ENCODE data around the gene SFT2D3. TPM values are rescaled to one million over a fixed set of nuclear protein-coding genes. Genes with fewer than 3 reads are reported as not detected.

The SFT2D3 gene
- total RNA-seq, 2 donors from 2014 or later: 11.2 to 11.9 TPM

DNA sequence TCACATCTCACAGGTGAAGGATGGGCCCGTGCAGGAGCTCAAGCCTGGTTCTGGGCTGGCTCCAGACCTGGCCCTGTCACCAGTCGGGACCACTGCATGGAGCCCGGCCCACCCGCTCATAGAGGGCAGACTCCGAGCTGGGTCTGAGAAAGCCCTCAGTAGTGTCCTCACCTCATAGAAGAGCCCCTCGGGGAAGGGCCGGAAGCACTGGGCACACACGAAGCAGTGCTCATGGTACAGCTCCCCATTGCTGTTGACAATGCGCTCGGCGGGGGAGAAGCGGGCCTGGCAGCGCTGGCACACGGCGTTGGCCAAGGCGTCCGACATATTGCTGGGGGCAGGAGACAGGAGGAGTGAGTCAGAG, 44.1 kb upstream of the SFT2D3 start:
- Histone ChIP-seq H3K27me3 (no peaks in the 10 kb centered on the region), H3K9me3 (no peaks in the 10 kb centered on the region), H3K4me1 (peaks cover 4% of the 10 kb centered on the region), H3K27ac (no peak overlapping the region), H3K36me3 (replicated peaks in 1 of 2; ENCODE audit: insufficient read depth in 1 of 2, low read depth in 2 of 2) (no peaks in the 10 kb centered on the region), H3K4me3 (no peak overlapping the region)
- 65 to 80% methylated on average over 9 to 17 of the region's 17 CpGs for WGBS, 2 donors
- ATAC-seq (no peak), DNase-seq (no peak)
- no peak for TF ChIP-seq CTCF (IDR thresholded peaks at IDR 0.05)
- TF ChIP-seq POLR2A (IDR thresholded peaks at IDR 0.05): no peak
- intact Hi-C loops (cut with DNase I): no loop called here

GRCh38 chr2:127658146-127658545, 43.2 kb upstream of the SFT2D3 start:
- 86 to 88% methylated on average over 6 of the region's 6 CpGs for WGBS, 2 donors
- Histone ChIP-seq H3K4me1 (no peaks in the 10 kb centered on the region), H3K9me3 (no peaks in the 10 kb centered on the region), H3K4me3 (no peak overlapping the region), H3K27me3 (no peaks in the 10 kb centered on the region), H3K36me3 (replicated peaks in 1 of 2; ENCODE audit: insufficient read depth in 1 of 2, low read depth in 2 of 2) (no peaks in the 10 kb centered on the region), H3K27ac (peak overlapping the region in 1 of 4 donors; percentile 44)
- no peak for ATAC-seq
- TF ChIP-seq POLR2A (IDR thresholded peaks at IDR 0.05) (no peak), CTCF (IDR thresholded peaks at IDR 0.05) (no peak)
- intact Hi-C loops (cut with DNase I): no loop called here
- DNase-seq: no peak

DNA sequence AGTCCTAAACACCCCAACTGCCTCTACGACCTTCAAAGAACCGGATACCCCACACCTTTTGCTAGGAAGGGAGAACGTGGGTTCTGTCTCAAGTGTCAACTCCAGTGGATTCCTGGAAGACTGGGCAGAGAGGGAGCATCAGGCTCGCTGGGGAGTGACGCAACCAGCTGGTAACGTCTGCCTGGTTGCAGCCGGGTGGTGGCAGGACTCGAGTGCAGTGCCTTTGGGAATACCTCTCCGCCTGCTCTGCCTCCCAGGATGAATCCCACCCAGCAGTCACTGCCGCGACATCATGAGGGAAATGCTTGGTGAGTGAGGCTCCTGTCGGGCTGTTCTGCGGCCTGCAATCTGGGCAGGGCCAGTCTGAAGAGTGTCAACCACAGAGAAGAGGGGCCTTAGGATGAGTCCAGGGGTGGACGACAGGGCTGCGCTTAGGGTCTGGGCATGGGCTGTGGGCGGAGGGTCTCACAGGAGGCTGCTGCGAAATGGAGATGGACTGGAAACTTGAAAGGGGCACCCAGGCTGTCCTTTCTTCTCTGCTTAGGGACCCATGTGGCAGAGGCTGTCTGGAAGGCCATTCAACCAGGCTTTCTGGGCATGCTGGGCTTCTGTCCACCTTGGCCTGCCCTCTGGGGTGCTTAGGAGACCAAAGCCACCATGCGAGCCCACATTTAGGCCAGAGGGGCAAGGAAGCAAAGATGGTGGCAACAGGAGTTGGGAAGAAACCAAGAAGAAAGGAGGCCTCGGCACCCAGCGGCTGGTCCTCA, 42.5 kb upstream of the SFT2D3 start:
- DNase-seq (peak in 1 of 4 donors; percentile 7), ATAC-seq (no peak)
- no peak for TF ChIP-seq POLR2A (IDR thresholded peaks at IDR 0.05)
- no peak for TF ChIP-seq CTCF (IDR thresholded peaks at IDR 0.05)
- intact Hi-C loops (cut with DNase I): no loop called here
- peak overlapping the region in 2 of 4 donors; percentile 43 to 44 for H3K27ac ChIP-seq
- 84 to 85% methylated on average over 9 to 20 of the region's 20 CpGs for WGBS, 2 donors
- H3K36me3 ChIP-seq (replicated peaks in 1 of 2; ENCODE audit: insufficient read depth in 1 of 2, low read depth in 2 of 2): no peaks in the 10 kb centered on the region
- H3K4me3 ChIP-seq: no peak overlapping the region
- peaks cover 0 to 3% of the 10 kb centered on the region in 2 donors for H3K27me3 ChIP-seq
- no peaks in the 10 kb centered on the region for H3K4me1 ChIP-seq
- H3K9me3 ChIP-seq: no peaks in the 10 kb centered on the region

- peak; percentile 52 for ATAC-seq
- Histone ChIP-seq H3K4me1 (peaks cover 4% of the 10 kb centered on the region), H3K27ac (peak overlapping the region in 2 of 4 donors; percentile 43 to 44), H3K4me3 (no peak overlapping the region), H3K36me3 (replicated peaks in 1 of 2; ENCODE audit: insufficient read depth in 1 of 2, low read depth in 2 of 2) (no peaks in the 10 kb centered on the region), H3K9me3 (no peaks in the 10 kb centered on the region), H3K27me3 (peaks cover 0 to 12% of the 10 kb centered on the region in 2 donors)
- TF ChIP-seq POLR2A (IDR thresholded peaks at IDR 0.05) (no peak), CTCF (IDR thresholded peaks at IDR 0.05) (no peak)
- intact Hi-C loops (cut with DNase I): no loop called here
- peak in 1 of 4 donors; percentile 15 for DNase-seq
- 74 to 79% methylated on average over 9 to 14 of the region's 14 CpGs for WGBS, 2 donors
These were observed 41.6 kb upstream of the SFT2D3 start for GRCh38 chr2:127659408-127660290.

Data from body of pancreas (tissue), 4 donors.